Esophagus (tissue), 2 donors: ENCODE data around the gene LEUTX. TPM values are rescaled to one million over a fixed set of nuclear protein-coding genes. Genes with fewer than 3 reads are reported as not detected.

Source experiments
- H3K27ac ChIP-seq, 2 donors: one replicate each; pipeline ENCODE4 v1.5.1; 2013; ENCODE audit warnings: low read depth in 2 of 2, mild to moderate bottlenecking in 2 of 2, inconsistent platforms in 1 of 2, low read length in 1 of 2, moderate library complexity in 1 of 2
- H3K27me3 ChIP-seq, 2 donors: one replicate each; pipeline ENCODE4 v1.6.1; 2013; ENCODE audit warnings: low read length in 2 of 2, control low read depth in 1 of 2, mild to moderate bottlenecking in 1 of 2; ENCODE audit not compliant: insufficient read depth in 2 of 2, control insufficient read depth in 1 of 2
- H3K36me3 ChIP-seq, 2 donors: one replicate each; pipeline ENCODE4 v1.6.1; 2013; ENCODE audit warnings: low read length in 1 of 2; ENCODE audit not compliant: control insufficient read depth in 2 of 2, insufficient read depth in 2 of 2
- H3K4me1 ChIP-seq, 2 donors: one replicate each; pipeline ENCODE4 v1.6.1; 2013; ENCODE audit warnings: low read length in 1 of 2; ENCODE audit not compliant: control insufficient read depth in 2 of 2, insufficient read depth in 2 of 2
- H3K4me3 ChIP-seq, 2 donors: one replicate each; pipeline ENCODE4 v1.5.1; 2013; ENCODE audit warnings: low read length in 2 of 2, mild to moderate bottlenecking in 2 of 2, low read depth in 1 of 2, moderate library complexity in 1 of 2
- H3K9me3 ChIP-seq, 2 donors: one replicate each; pipeline ENCODE4 v1.6.1; 2013; ENCODE audit warnings: mild to moderate bottlenecking in 2 of 2, low read depth in 1 of 2, low read length in 1 of 2, moderate library complexity in 1 of 2; ENCODE audit not compliant: control insufficient read depth in 2 of 2, insufficient read depth in 1 of 2
- WGBS, 2 donors: extraction: QIAGEN DNeasy Blood & Tissue Kit; methylation state at CpG; one replicate each; pipeline ENCODE4 v1.1.7; 2013; 5-methylcytosine and 5-hydroxymethylcytosine counted together
- polyA plus RNA-seq, 2 donors: library from polyadenylated mRNA; stranded (reverse); fragments of 200-250 nt; gene quantifications; one replicate each; pipeline ENCODE4 v1.2.3, GENCODE V29; 2013
- donor health status: healthy with polysubstance abuse.
- donor health status: Bipolar disorder and iron deficiency.

The LEUTX gene
- polyA plus RNA-seq, 2 donors = 0.06 TPM; not detected in 1

DNA sequence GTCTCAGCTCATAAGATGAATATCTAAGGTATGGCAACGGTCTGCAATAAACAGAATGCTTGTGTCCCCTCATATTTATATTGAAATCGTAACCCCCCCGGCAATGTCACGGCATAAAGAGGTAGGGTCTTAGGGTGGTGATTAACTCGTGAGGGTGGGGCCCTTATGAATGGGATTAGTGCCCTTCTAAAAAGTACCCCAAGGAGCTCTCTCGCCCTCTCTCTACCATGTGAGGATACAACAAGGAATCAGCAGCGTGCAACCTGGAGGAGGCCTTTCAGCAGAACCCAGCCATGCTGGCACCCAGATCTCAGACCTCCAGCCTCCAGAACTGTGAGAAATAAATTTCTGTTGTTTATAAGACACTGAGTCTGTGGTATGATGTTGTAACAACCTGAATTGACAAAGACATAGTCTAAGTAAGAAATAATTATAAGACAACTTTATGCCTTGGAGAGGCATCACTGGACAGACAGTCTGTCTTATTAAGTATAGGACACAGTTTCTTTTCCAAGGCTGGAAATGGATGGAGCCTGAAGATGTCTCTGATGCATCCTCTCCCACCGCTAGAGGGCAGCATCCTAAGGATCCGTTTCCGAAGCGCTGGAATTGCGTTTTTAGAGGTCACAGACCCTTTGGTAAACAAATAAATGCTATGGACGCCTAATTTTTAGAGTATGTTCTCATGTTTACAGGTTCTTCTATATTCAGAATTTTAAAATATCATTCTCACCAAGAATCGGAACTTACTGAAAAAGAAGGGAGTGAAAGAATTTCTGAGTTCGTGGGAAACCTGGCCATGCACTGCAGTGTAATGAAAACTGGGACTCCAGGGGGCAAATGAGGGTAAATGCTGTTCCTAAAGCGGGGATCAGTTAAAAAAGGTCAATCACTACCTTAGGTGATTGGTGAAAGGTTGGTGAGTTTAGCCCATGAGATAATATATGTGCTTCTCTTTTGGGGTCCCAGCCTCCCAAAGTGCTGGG is 13.3 kb upstream of the LEUTX start:
- Histone ChIP-seq H3K36me3 (no peaks in the 10 kb centered on the region), H3K27ac (no peak overlapping the region), H3K4me1 (no peaks in the 10 kb centered on the region), H3K27me3 (peaks cover 0 to 5% of the 10 kb centered on the region in 2 donors), H3K9me3 (peaks cover 0 to 3% of the 10 kb centered on the region in 2 donors), H3K4me3 (no peak overlapping the region)
- WGBS, 2 donors = 44 to 48% methylated on average over 16 of the region's 16 CpGs

DNA sequence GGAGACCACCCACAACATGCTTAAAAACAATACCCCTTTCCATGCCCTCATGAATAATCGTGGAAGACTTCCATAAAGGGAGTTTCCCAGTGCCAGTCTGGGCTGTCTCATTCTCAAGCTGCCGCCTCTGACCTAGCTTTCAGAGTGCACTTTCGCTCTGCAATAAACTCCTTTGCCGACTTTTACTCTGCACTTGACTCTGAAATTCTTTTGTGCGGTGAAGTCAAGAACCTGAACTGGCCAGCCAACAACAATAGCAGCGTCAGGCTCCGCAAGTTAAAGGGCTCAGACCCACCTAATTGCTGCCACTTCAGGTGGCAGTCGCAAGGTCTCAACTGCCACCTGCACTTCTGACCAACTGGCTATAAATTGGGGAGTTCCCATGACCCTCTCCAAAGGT is 10.3 kb upstream of the LEUTX start:
- peaks cover 0 to 3% of the 10 kb centered on the region in 2 donors for H3K9me3 ChIP-seq
- 72 to 76% methylated on average over 8 of the region's 8 CpGs for WGBS, 2 donors
- no peak overlapping the region for H3K27ac ChIP-seq
- no peak overlapping the region for H3K4me3 ChIP-seq
- peaks cover 0 to 3% of the 10 kb centered on the region in 2 donors for H3K27me3 ChIP-seq
- H3K4me1 ChIP-seq = no peaks in the 10 kb centered on the region
- H3K36me3 ChIP-seq = no peaks in the 10 kb centered on the region

DNA sequence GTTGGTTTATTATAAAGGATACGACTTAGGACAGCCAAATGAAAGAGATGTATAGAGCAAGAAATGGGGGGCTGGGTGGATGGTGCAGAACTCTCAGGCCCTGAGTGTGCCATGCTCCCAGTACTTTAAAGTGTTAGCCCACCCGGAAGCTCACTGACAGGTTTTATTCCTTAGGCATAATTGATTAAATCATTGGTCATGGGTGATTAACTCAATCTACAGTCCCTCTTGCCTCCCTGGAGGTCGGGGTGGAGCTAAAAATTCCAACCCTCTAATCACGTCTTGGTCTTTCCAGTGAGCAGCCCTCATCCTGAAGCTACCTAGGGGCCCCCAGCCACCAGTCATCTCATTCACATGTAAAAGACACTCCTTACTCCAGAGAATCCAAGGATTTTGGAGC is 9.9 kb upstream of the LEUTX start:
- WGBS, 2 donors = 50 to 51% methylated on average over 4 of the region's 4 CpGs
- no peaks in the 10 kb centered on the region for H3K36me3 ChIP-seq

GRCh38 chr19:39780894-39781293 is 2.2 kb downstream of the LEUTX start:
- Histone ChIP-seq H3K4me3 (no peak overlapping the region), H3K27me3 (peaks cover 0 to 4% of the 10 kb centered on the region in 2 donors), H3K9me3 (no peaks in the 10 kb centered on the region), H3K36me3 (no peaks in the 10 kb centered on the region), H3K4me1 (no peaks in the 10 kb centered on the region), H3K27ac (no peak overlapping the region)
- 83 to 88% methylated on average over 3 of the region's 3 CpGs for WGBS, 2 donors

More for the DNA sequence above, 9.9 kb upstream of the LEUTX start:
- no peaks in the 10 kb centered on the region for H3K4me1 ChIP-seq
- peaks cover 0 to 3% of the 10 kb centered on the region in 2 donors for H3K27me3 ChIP-seq
- peaks cover 0 to 3% of the 10 kb centered on the region in 2 donors for H3K9me3 ChIP-seq
- no peak overlapping the region for H3K27ac ChIP-seq
- H3K4me3 ChIP-seq = no peak overlapping the region

DNA sequence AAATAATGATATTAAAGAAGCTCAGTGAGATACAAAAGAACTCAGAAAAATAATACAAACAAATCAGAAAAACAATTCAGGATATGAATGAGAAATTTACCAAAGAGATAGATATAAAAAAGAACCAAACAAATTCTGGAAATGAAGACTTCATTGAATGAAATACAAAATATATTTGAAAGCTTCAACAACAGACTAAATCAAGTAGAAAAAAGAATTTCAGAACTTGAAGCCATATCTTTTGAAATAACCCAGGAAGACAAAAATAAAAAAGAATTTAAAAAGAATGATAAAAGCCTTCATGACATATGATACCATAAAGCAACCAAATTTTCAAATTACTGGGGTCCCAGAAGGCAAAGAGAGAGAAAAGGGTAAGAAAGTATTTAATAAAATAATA is 9.6 kb downstream of the LEUTX start:
- H3K27ac ChIP-seq = no peak overlapping the region
- peaks cover 0 to 4% of the 10 kb centered on the region in 2 donors for H3K36me3 ChIP-seq
- H3K4me3 ChIP-seq = no peak overlapping the region
- no peaks in the 10 kb centered on the region for H3K4me1 ChIP-seq
- H3K27me3 ChIP-seq = no peaks in the 10 kb centered on the region
- peaks cover 5 to 6% of the 10 kb centered on the region in 2 donors for H3K9me3 ChIP-seq

DNA sequence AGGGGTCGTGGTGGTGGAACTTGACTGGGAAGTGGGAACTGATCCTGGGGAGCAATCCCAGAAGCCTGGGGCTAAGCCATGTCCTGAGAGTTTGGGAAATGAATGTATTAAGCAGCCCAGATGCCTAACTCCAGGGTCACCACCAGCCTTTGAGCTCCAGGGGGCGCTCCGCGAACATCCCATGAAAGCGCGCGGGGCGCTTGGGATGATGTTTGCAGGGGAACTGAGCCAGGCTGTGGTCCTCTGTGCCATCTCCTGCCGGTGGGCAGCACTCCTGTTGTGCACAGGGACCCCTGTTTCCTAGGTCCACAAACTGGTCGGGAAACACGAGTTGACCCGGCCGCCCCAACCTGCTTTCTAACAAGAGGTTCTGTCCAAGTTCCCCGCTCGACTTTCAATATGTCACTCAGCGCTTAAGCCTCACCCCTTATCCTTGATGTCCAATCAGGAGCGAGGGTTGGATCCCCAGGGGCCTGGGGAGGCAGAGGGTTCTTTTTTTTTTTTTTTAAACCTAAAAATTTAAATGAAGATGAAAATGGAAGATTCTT is 14.4 kb downstream of the LEUTX start:
- 0 to 1% methylated on average over 17 of the region's 17 CpGs for WGBS, 2 donors
- no peaks in the 10 kb centered on the region for H3K27me3 ChIP-seq
- H3K4me3 ChIP-seq = peak overlapping the region; percentile 33 to 47
- no peaks in the 10 kb centered on the region for H3K9me3 ChIP-seq
- H3K27ac ChIP-seq = no peak overlapping the region
- no peaks in the 10 kb centered on the region for H3K36me3 ChIP-seq
- H3K4me1 ChIP-seq = no peaks in the 10 kb centered on the region

GRCh38 chr19:39795001-39795400 is 16.3 kb downstream of the LEUTX start:
- no peaks in the 10 kb centered on the region for H3K27me3 ChIP-seq
- H3K36me3 ChIP-seq = no peaks in the 10 kb centered on the region

GRCh38 chr19:39796000-39796498 is 17.4 kb downstream of the LEUTX start:
- H3K36me3 ChIP-seq = no peaks in the 10 kb centered on the region
- H3K4me3 ChIP-seq = no peak overlapping the region
- no peaks in the 10 kb centered on the region for H3K27me3 ChIP-seq
- H3K4me1 ChIP-seq = no peaks in the 10 kb centered on the region
- no peak overlapping the region for H3K27ac ChIP-seq
- no peaks in the 10 kb centered on the region for H3K9me3 ChIP-seq
- 26 to 30% methylated on average over 2 of the region's 2 CpGs for WGBS, 2 donors

More at GRCh38 chr19:39795001-39795400, 16.3 kb downstream of the LEUTX start:
- 56 to 65% methylated on average over 5 of the region's 5 CpGs for WGBS, 2 donors
- Histone ChIP-seq H3K4me3 (no peak overlapping the region), H3K4me1 (no peaks in the 10 kb centered on the region), H3K27ac (no peak overlapping the region), H3K9me3 (no peaks in the 10 kb centered on the region)

- WGBS, 2 donors = 66% methylated on average over 2 of the region's 2 CpGs
- Histone ChIP-seq H3K4me1 (no peaks in the 10 kb centered on the region), H3K9me3 (no peaks in the 10 kb centered on the region), H3K27ac (no peak overlapping the region), H3K4me3 (no peak overlapping the region), H3K27me3 (no peaks in the 10 kb centered on the region), H3K36me3 (no peaks in the 10 kb centered on the region)
Observed at GRCh38 chr19:39797083-39797482, 18.4 kb downstream of the LEUTX start.
